Vagina (tissue), 2 donors: ENCODE data around the gene NRP2. TPM values are rescaled to one million over a fixed set of nuclear protein-coding genes. Genes with fewer than 3 reads are reported as not detected.

ENCODE experiments used
- DNase-seq, 2 donors: peaks; one replicate each; pipeline ENCODE4 v3.0.0-alpha.2; 2017; ENCODE audit errors: extremely low spot score in 2 of 2
- H3K27ac ChIP-seq: fragments of 200-600 bp; sonication (generic); one replicate; pipeline ENCODE4 v1.5.1; 2019
- H3K27me3 ChIP-seq: fragments of 200-600 bp; sonication (generic); one replicate; pipeline ENCODE4 v1.5.1; 2019
- H3K36me3 ChIP-seq, 2 donors: fragments of 200-600 bp; sonication (generic); one replicate each; pipeline ENCODE4 v1.5.1; 2017 to 2019
- H3K4me1 ChIP-seq: fragments of 200-600 bp; sonication (generic); one replicate; pipeline ENCODE4 v1.5.1; 2019
- H3K4me3 ChIP-seq, 2 donors: fragments of 200-600 bp; sonication (generic); 1 replicate in 1 of 2; 2 replicates in 1 of 2; pipeline ENCODE4 v1.5.1; 2016 to 2019
- H3K9me3 ChIP-seq: fragments of 200-600 bp; sonication (generic); one replicate; pipeline ENCODE4 v1.5.1; 2019
- POLR2A ChIP-seq, 2 donors: fragments of 450-650 bp; IDR thresholded peaks; one replicate each; pipeline ENCODE4 v1.6.1; 2017; ENCODE audit warnings: antibody characterized with exemption in 2 of 2, mild to moderate bottlenecking in 2 of 2, moderate library complexity in 2 of 2
- POLR2AphosphoS5 ChIP-seq, 2 donors: sonication (generic); formaldehyde crosslinking; IDR thresholded peaks; one replicate each; pipeline ENCODE4 v1.9.0; 2017; ENCODE audit warnings: antibody characterized with exemption in 2 of 2, mild to moderate bottlenecking in 2 of 2, low read depth in 1 of 2; ENCODE audit not compliant: insufficient read depth in 1 of 2
- intact Hi-C: fragments of 100-400 bp; cut with DNase I; formaldehyde crosslinking; loops from one replicate; pipeline ENCODE4 v1.15.1; 2023
- total RNA-seq: library from RNA; depleted of rRNA; stranded (reverse); fragments of >200 nt; gene quantifications from one replicate; pipeline ENCODE4 v1.2.3, GENCODE V29; 2016
- TF ChIP-seq, protein P1 (sequence below), 3 experiments: fragments of 450-650 bp in 2 of 3; fragments of 200-600 bp in 1 of 3; sonication (generic) in 1 of 3; IDR thresholded peaks; one replicate each; pipeline ENCODE4 v1.5.1; 2017 to 2019; ENCODE audit warnings: antibody characterized with exemption in 3 of 3, mild to moderate bottlenecking in 2 of 3, moderate library complexity in 2 of 3

The NRP2 gene
- total RNA-seq, 1 donor from 2014 or later, result 65.6 TPM

DNA sequence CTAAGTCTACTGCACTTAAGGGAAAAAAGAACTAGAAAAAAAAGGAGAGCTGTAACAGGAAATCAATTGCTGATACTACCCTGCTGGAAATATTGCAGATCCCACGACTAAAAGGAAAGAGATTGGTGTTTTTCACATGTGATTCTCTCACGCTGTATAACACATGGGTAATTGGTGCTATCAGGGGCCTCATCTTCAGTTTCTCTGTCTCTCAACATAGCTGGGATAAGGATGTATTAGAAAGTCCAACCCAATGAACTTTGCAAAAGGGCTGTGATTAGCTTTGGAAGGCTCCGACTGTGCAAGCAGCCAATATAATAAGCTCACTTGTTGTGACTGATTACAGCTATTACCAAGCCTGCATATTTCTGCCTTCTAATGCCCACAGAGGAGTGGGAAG lies 133.4 kb downstream of the NRP2 start:
- no peak for DNase-seq
- Histone ChIP-seq H3K4me3 (no peak overlapping the region), H3K4me1 (no peaks in the 10 kb centered on the region), H3K27ac (no peak overlapping the region), H3K36me3 (no peaks in the 10 kb centered on the region), H3K9me3 (no peaks in the 10 kb centered on the region), H3K27me3 (no peaks in the 10 kb centered on the region)
- TF ChIP-seq POLR2AphosphoS5 (IDR thresholded peaks at IDR 0.05; ENCODE audit: insufficient read depth in 1 of 2, low read depth in 1 of 2) (no peak), POLR2A (IDR thresholded peaks at IDR 0.05) (no peak)
- TF ChIP-seq, protein P1, sequence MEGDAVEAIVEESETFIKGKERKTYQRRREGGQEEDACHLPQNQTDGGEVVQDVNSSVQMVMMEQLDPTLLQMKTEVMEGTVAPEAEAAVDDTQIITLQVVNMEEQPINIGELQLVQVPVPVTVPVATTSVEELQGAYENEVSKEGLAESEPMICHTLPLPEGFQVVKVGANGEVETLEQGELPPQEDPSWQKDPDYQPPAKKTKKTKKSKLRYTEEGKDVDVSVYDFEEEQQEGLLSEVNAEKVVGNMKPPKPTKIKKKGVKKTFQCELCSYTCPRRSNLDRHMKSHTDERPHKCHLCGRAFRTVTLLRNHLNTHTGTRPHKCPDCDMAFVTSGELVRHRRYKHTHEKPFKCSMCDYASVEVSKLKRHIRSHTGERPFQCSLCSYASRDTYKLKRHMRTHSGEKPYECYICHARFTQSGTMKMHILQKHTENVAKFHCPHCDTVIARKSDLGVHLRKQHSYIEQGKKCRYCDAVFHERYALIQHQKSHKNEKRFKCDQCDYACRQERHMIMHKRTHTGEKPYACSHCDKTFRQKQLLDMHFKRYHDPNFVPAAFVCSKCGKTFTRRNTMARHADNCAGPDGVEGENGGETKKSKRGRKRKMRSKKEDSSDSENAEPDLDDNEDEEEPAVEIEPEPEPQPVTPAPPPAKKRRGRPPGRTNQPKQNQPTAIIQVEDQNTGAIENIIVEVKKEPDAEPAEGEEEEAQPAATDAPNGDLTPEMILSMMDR (IDR thresholded peaks at IDR 0.05), result no peak
- intact Hi-C loops, result no loop called here

DNA sequence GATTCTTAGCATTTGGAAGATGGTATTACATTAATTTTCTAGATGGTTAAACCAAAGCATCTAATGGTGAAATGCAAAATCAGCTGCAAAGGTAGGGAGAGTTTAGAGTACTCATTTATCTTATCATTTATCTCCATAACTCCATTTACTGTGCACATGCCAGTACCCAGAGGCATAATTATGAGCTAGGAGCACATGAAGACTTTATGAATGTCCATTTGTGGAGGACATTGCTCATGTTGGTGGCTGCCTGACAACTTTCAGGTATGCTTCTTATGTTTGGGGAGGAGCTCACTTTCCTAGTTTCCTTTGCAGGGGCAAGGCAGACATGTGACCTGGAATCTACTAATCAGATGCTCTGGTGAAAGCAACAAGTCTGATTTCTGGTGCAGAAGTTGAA lies 134.0 kb downstream of the NRP2 start:
- DNase-seq, result no peak
- Histone ChIP-seq H3K27ac (no peak overlapping the region), H3K4me3 (no peak overlapping the region), H3K9me3 (no peaks in the 10 kb centered on the region), H3K27me3 (no peaks in the 10 kb centered on the region), H3K36me3 (no peaks in the 10 kb centered on the region), H3K4me1 (no peaks in the 10 kb centered on the region)
- intact Hi-C loops, result no loop called here
- TF ChIP-seq, protein P1 (IDR thresholded peaks at IDR 0.05), result no peak
- TF ChIP-seq POLR2AphosphoS5 (IDR thresholded peaks at IDR 0.05; ENCODE audit: insufficient read depth in 1 of 2, low read depth in 1 of 2) (no peak), POLR2A (IDR thresholded peaks at IDR 0.05) (no peak)

GRCh38 chr2:205822579-205822978 lies 140.3 kb downstream of the NRP2 start:
- DNase-seq, result no peak
- no peaks in the 10 kb centered on the region for H3K4me1 ChIP-seq
- no peak overlapping the region for H3K27ac ChIP-seq

DNA sequence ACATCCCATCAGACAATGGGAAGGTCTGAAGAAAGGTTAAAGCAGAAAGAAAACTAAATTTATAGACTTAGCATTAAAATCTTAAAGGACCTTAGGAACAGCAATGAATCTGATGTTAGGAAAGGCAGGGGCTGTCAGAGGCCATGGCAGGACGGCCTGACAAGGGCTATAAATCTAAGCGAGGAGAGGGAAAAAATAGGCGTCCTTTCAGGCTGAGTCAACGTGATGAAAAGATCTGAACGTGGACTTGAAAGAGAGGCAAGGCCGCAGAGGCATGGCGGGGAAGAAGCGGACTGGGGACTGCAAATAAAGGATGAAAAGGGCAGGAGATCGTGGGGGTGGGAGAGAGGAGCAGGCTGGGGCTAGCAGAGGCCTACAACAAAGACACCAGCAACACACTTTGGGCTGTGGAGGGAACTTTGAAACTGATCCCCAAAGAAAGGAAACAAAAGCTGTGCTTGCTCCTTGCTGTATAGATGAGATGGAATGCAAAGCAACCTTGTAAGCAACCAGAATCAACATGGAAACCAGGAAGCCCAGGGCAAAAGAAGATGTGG lies 145.6 kb downstream of the NRP2 start:
- no peak for DNase-seq
- Histone ChIP-seq H3K4me3 (no peak overlapping the region), H3K4me1 (no peaks in the 10 kb centered on the region), H3K36me3 (no peaks in the 10 kb centered on the region), H3K9me3 (no peaks in the 10 kb centered on the region), H3K27ac (no peak overlapping the region), H3K27me3 (no peaks in the 10 kb centered on the region)
- TF ChIP-seq, protein P1 (IDR thresholded peaks at IDR 0.05), result no peak
- TF ChIP-seq POLR2AphosphoS5 (IDR thresholded peaks at IDR 0.05; ENCODE audit: insufficient read depth in 1 of 2, low read depth in 1 of 2), result no peak
- TF ChIP-seq POLR2A (IDR thresholded peaks at IDR 0.05), result no peak
- intact Hi-C loops, result no loop called here

More at GRCh38 chr2:205822579-205822978, 140.3 kb downstream of the NRP2 start:
- Histone ChIP-seq H3K36me3 (no peaks in the 10 kb centered on the region), H3K9me3 (no peaks in the 10 kb centered on the region), H3K4me3 (no peak overlapping the region), H3K27me3 (no peaks in the 10 kb centered on the region)
- intact Hi-C loops, result no loop called here
- TF ChIP-seq, protein P1 (IDR thresholded peaks at IDR 0.05), result no peak
- no peak for TF ChIP-seq POLR2A (IDR thresholded peaks at IDR 0.05)
- TF ChIP-seq POLR2AphosphoS5 (IDR thresholded peaks at IDR 0.05; ENCODE audit: insufficient read depth in 1 of 2, low read depth in 1 of 2), result no peak

DNA sequence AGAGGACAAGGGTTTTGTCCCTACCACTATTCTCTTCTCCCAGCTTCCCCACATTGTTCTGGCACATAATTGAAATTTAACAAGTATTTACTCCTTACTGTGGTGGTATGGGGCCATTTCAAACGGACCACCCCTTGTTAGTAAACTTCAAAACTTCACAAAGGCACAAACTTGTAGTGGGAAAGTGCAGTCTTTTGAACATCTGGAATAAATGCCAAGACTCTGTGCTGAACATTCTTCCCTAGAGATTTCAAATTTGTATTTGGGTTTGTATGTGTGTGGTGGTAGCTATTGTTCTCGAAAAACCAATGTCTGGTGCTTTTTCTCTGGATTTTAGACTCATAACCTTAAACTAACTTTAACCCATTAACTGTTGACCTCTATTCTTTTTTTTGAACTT lies 151.6 kb downstream of the NRP2 start:
- Histone ChIP-seq H3K4me3 (no peak overlapping the region), H3K27ac (no peak overlapping the region)
- intact Hi-C loops, result no loop called here

More for the DNA sequence above, 151.6 kb downstream of the NRP2 start:
- Histone ChIP-seq H3K9me3 (no peaks in the 10 kb centered on the region), H3K4me1 (peaks cover 7% of the 10 kb centered on the region), H3K27me3 (no peaks in the 10 kb centered on the region), H3K36me3 (no peaks in the 10 kb centered on the region)
- DNase-seq, result no peak
- no peak for TF ChIP-seq POLR2A (IDR thresholded peaks at IDR 0.05)
- TF ChIP-seq, protein P1 (IDR thresholded peaks at IDR 0.05), result no peak
- TF ChIP-seq POLR2AphosphoS5 (IDR thresholded peaks at IDR 0.05; ENCODE audit: insufficient read depth in 1 of 2, low read depth in 1 of 2), result no peak
